HK-2 (cell line): ENCODE data around the gene SLC2A2.

Experiments
- DNase-seq: peaks from one replicate; pipeline ENCODE4 v3.0.0-alpha.2; 2018; ENCODE audit not compliant: unreplicated experiment

The SLC2A2 gene

GRCh38 chr3:171028779-171029232 lies 2.3 kb upstream of the SLC2A2 start:
- peak; percentile 49 for DNase-seq

GRCh38 chr3:171028025-171028778 lies 1.7 kb upstream of the SLC2A2 start:
- DNase-seq = peak; percentile 88

GRCh38 chr3:171023566-171023965 lies 3.0 kb downstream of the SLC2A2 start:
- no peak for DNase-seq

- no peak for DNase-seq
Measured at GRCh38 chr3:171021377-171021776, 5.1 kb downstream of the SLC2A2 start.

GRCh38 chr3:171018156-171018935 lies 8.2 kb downstream of the SLC2A2 start:
- no peak for DNase-seq

DNA sequence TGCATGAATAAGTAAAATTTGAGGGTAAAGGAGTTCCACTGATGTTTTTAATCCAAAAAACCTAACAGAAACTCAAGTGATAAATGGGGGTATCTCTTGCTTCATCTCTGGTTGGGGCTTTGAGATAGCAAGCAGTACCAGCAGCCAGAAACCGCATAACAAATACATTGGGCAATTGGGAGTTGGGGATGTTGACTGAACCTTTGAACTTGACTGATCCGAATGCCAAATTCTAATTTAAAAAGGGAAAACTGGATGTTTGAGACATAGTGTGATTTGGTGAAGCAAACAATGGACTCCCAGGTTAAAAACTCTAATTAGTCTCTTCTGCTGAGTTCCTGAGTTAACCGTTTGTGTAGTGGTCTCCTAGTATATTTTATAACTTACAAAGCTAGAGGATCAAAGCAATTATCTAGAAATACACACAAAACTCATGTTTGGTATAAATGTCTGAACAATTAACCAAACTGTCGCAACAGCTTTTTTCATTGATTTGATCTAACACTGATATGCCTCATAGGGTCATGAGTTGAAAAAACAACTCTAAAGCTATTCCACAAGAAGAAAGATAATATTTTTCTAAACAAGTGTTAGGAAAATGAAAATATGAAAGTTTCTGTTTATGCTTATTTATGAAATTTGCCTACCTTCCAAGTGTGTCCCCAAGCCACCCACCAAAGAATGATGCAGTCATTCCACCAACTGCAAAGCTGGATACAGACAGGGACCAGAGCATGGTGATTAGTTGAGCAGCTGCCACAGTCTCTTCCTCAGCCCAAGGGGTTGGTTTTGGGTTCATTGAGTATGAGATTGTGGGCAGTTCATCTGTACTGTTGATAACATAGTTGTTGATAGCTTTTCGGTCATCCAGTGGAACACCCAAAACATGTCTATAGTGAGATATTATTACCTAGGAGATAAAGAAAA lies 12.4 kb downstream of the SLC2A2 start:
- no peak for DNase-seq

DNA sequence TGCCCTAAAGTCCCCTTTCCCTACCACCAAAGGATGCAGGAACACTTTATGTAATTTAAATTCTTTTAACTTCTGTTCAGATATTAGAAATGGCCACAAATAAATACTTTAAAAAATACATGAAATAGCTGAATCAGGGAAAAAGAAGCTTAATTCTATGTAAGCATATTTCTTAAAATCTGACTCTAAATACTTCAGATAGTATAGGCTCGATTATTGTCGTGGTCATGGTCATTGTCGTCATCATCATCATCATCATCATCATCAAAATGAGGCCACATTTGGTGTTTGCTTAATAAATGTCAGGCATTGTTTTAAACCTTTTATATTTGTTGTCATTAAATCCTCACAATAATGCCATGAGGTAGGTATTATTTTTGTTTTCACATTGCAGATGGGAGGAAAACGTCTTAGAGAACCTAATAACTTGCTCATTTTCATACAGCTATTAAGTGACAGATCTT lies 14.6 kb downstream of the SLC2A2 start:
- DNase-seq = no peak

- no peak for DNase-seq
Measured at GRCh38 chr3:171011109-171011872, 15.2 kb downstream of the SLC2A2 start.

- no peak for DNase-seq
Measured at GRCh38 chr3:171007316-171007715, 19.2 kb downstream of the SLC2A2 start.

- DNase-seq = no peak
Measured at GRCh38 chr3:171005648-171006047, 20.9 kb downstream of the SLC2A2 start.

DNA sequence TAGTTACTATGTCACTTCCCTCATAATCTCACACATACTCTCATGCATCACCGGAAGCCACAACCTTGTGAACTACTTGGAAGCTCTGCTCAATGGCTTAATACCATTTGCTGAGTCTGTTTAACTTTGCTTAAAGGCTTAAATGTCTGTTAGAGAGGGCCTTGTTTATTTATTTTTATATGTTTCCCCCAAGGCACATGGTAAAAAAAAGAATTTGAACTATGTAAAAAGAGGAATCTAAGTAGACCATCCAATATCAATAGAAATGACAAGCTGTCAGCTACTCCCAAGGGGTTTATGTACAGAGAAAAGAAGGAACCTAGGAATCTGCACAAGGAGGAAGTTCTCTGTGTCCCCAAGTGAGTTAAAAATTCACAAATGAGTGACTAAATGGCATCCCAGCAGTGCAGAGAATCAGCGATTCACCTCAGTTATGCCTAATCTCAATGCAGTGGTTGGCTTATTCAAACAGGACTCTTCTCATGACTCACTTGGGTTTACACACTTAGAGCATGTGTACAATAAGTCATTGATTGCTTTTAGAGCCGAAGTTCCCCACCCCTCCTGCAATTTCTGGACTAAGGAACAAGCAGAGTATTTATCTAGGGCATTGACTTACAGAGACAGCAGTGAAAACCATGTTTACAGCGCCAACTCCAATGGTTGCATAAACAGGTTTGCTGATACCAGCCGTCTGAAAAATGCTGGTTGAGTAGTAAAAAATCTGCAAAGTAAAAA lies 24.4 kb downstream of the SLC2A2 start:
- peak; percentile 33 for DNase-seq

DNA sequence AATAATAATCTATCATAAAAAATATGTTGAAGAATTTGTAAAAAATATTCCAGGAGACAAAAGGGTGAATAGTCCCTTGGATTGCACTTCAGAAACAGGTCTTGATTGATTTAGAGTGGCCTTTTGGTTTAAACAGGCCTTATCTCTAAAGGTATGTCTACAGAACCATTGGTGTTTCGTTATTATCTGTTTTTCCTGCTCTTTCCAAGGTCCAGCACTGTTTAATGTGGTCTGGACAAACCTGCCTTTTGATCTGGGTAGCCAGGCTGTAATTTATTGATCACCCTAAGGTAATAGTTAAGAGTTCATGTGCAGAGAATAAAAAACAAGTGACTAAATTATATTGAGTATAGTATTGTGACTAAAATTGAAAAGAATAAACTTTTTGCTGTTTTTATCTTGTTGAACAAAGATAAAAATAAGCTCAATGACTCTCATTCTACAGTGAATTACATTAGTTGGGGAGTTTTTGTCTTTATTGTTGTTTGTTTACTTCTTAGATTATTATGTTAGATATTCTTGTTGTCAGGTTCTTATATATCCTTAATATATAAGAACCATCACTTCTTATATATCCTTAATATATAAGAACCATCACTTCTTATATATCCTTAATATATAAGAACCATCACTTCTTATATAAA lies 25.1 kb downstream of the SLC2A2 start:
- no peak for DNase-seq

DNA sequence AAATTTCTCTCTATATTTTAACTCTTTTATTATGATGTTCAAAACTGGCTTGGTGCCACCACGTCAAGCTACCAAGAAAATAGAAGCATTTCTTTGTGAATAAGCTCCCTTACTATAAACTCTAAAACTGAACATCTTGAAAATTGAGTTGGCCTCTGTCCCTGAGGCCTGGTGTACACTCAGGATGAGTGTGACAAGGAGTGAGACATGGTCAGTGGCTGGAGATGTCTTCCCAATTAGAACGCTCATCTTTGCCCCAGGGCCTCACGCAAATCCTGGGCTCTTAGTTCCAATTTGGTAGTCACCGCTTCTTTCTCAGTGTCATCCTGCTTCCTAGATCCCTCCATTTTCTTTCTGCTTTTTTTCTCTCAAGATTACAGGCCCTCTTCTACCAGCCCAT lies 26.2 kb downstream of the SLC2A2 start:
- no peak for DNase-seq

GRCh38 chr3:170999737-171000242 lies 26.7 kb downstream of the SLC2A2 start:
- peak; percentile 66 for DNase-seq

DNA sequence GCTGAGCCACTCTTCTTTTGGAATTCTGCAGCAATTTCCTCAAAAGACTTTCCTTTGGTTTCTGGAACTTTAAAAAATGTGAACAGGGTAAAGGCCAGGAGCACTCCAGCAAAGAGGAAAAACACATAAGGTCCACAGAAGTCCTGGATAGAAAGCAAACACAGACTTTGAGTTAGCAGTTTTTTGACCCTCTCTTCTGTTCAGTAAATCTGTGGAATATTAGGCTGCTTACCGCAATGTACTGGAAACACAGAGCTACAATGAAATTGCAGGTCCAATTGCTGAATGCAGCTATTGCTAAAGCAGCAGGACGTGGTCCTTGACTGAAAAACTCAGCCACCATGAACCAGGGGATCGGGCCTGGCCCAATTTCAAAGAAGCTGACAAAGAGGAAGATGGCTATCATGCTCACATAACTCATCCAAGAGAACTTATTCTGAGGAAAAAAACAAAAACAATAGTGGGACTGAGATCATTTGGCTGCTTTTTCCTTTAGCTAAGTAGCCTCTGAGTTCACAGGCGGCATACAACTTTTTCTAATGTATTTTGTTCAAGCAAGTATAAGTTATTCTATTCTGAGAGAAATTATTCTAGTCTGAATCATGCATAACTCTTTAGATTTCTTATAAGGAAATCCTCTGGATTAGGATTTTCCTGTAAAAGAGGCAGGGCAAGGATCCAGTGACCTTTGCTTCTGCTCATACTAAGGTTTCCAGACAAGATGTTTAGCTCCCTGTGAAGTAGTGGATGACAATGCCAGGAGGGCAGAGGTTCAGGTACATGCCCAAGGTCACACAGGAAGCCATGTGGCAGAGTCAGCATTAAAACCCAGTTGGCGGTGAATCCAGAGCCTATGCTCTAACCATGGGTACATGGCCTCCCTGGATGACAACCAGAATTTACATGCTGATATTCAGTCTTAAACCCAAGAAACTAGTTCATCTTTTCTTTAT lies 28.3 kb downstream of the SLC2A2 start:
- DNase-seq = no peak

DNA sequence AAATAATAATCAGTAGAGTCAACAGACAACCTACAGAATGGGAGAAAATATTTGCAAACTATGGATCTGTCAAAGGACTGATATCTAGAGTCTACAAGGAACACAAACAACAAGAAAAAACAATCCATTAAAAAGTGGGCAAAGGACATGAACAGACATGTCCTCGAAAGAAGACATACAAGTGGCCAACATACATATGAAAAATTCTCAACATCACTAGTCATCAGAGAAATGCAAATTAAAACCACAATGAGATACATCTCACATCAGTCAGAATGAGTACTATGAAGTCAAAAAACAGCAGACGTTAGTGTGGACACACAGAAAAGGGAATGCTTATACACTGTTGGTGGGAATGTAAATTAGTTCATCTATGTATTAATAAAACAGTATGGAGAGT lies 33.7 kb downstream of the SLC2A2 start:
- no peak for DNase-seq

- no peak for DNase-seq
Measured at GRCh38 chr3:170991664-170992063, 34.9 kb downstream of the SLC2A2 start.

- no peak for DNase-seq
Measured at GRCh38 chr3:170989100-170989648, 37.3 kb downstream of the SLC2A2 start.
